Ecto neural progenitor cell (in vitro differentiated cells): Measurements from ENCODE around the gene BRIP1.
"Not testable (repeated sequence)": the region's sequence is repeated elsewhere in the genome, so short reads cannot be mapped to it uniquely, and the experiment has no call there.

Experiments used
- DNase-seq: peaks from one replicate; pipeline ENCODE4 v3.0.0-alpha.2; 2018; ENCODE audit warnings: low spot score

BRIP1 gene

DNA sequence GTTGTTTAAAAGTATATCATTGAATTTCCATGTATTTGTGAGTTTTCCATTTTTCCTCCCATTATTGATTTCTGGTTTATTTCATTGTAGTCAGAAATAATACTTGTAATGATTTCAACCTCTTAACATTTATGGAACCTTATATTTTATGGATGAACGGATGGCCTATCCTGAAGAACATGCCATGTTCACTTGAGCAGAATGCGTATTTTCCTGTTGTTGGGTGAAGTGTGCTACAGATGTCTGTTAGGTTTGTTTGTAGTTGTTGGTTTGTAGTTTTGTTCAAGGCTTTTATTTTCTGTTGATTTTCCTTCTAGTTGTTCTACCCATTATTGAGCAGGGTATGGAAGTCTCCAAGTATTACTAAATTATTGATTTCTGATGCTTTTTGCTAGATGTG is 165.1 kb downstream of the BRIP1 start:
- no peak for DNase-seq

- no peak for DNase-seq
Observed at GRCh38 chr17:61695779-61696337, 167.5 kb downstream of the BRIP1 start.

DNA sequence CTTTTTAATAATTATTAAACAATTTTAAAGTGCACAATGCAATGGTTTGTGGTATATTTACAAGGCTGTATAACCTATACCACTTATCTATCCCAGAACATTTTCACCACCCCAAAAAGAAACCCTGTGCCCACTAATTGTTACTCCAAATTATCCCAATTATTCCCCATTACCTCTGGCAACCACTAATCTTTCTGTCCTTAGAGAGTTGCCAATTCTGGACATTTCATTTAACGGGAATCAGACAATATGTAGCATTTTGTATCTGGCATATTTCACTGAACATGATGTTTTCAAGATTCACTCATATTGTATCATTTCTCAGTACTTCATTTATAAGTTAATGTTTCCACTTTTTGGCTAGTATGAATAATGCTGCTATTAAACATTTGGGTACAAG is 169.2 kb downstream of the BRIP1 start:
- DNase-seq: no peak

DNA sequence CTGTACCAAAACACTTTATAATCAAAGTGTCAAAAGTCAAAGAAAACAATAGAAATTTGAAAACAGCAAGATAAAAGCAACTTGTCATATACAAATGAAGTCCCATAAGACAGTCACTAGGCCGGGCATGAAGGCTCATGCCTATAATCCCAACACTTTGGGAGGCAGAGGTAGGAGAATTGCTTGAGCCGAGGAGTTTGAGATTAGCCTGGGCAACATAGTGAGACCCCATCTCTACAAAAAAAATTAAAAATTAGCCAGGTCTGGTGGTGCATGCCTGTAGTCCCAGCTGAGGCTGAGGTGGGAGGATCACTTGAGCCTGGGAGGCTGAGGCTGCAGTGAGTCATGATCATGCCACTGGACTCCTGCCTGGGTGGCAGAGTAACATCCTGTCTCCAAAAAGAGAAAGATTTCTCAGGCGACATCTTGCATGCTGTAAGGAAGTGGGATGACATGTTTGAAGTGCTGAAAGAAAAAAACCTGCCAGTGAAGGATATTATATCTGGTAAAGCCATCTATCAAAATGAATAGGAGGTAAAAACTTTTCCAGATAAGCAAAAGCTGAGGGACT is 173.6 kb downstream of the BRIP1 start:
- no peak for DNase-seq

- DNase-seq: no peak
Observed at GRCh38 chr17:61687769-61688168, 175.6 kb downstream of the BRIP1 start.

- DNase-seq: no peak
Observed at GRCh38 chr17:61686113-61686512, 177.2 kb downstream of the BRIP1 start.

- DNase-seq: no peak
Observed at GRCh38 chr17:61684818-61685217, 178.5 kb downstream of the BRIP1 start.

- no peak for DNase-seq
Observed at GRCh38 chr17:61684172-61684571, 179.2 kb downstream of the BRIP1 start.

DNA sequence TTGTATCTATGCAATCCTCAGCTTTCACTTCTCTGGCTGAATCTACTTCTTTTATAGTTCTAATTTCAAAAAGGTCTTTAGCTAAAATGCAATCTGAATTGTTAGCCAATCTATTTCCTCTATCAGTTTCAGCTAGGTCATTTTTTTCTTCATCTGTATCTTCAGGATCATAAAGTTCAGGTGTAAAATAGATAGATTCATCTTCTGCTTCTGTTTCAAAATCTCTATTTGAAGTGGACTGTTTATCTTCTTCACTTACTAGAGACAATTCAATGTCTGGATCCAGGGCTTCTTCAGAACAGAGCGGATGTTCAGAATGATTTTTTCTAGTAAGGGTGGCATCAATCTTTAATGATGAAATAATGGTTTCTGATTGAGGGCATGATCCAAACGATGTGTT is 179.9 kb downstream of the BRIP1 start:
- DNase-seq: no peak

- no peak for DNase-seq
Observed at GRCh38 chr17:61680921-61681320, 182.4 kb downstream of the BRIP1 start.

DNA sequence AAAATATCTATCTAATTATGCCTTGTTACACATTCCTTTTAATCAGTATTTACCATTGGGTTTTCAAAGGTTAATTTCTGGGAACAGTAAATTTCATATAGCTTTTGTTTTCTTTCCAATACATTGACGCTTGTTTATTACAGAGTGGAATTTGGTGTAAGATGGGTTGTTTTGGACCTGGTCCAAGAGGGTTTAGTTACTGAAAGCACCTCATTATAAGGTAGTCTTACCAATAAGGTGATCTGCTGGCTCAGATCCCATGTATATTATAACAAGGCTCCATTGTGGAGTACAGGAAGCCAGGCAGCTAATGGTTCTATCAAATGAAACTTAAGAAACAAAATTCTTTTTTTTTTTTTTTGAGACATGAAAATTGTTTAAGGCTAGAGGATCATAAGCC is 185.0 kb downstream of the BRIP1 start:
- DNase-seq: no peak

DNA sequence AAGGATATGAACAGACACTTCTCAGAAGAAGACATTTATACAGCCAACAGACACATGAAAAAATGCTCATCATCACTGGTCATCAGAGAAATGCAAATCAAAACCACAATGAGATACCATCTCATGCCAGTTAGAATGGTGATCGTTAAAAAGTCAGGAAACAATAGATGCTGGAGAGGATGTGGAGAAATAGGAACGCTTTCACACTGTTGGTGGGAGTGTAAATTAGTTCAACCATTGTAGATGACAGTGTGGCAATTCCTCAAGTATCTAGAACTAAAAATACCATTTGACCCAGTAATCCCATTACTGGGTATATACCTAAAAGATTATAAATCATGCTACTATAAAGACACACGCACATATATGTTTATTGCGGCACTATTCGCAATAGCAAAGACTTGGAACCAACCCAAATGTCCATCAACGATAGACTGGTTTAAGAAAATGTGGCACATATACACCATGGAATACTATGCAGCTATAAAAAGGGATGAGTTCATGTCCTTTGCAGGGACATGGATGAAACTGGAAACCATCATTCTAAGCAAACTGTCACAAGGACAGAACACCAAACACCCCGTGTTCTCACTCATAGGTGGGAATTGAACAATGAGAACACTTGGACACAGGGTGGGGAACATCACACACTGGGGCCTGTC is 186.0 kb downstream of the BRIP1 start:
- DNase-seq: not testable (repeated sequence)

DNA sequence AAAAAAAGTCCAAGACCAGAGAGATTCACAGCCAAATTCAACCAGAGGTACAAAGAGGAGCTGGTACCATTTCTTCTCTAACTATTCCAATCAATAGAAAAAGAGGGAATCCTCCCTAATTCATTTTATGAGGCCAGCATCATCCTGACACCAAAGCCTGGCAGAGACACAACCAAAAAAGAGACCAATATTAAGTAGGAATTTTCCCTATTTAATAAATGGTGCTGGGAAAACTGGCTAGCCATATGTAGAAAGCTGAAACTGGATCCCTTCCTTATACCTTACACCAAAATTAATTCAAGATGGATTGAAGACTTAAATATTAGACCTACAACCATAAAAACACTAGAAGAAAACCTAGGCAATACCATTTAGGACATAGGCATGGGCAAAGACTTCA is 186.8 kb downstream of the BRIP1 start:
- not testable (repeated sequence) for DNase-seq

DNA sequence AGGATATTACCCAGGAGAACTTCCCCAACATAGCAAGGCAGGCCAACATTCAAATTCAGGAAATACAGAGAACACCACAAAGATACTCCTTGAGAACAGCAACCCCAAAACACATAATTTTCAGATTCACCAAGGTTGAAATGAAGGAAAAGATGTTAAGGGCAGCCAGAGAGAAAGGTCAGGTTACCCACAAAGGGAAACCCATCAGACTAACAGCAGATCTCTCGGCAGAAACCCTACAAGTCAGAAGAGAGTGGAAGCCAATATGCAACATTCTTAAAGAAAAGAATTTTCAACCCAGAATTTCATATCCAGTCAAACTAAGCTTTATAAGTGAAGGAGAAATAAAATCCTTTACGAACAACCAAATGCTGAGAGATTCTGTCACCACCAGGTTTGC is 188.7 kb downstream of the BRIP1 start:
- not testable (repeated sequence) for DNase-seq

DNA sequence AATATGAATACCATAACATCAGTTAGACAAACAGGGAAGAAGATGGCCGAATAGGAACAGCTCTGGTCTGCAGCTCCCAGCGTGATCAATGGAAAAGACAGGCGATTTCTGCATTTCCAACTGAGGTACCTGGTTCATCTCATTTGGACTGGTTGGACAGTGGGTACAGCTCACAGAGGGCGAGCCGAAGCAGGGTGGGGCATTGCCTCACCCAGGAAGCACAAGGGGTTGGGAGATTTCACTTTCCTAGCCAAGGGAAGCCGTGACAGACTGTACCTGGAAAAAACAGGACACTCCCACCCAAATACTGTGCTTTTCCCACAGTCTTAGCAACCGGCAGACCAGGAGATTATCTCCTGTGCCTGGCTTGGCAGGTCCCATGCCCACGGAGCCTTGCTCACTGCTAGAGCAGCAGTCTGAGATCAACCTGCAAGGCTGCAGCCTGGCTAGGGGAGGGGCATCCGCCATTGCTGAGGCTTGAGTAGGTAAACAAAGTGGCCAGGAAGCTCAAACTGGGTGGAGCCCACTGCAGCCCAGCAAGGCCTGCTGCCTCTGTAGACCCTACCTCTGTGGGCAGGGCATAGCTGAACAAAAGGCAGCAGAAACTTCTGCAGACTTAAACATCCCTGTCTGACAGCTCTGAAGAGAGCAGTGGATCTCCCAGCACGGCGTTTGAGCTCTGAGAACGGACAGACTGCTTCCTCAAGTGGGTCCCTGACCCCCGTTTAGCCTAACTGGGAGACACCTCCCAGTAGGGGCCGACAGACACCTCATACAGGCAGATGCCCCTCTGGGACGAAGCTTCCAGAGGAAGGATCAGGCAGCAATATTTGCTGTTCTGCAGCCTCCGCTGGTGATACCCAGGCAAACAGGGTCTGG is 190.1 kb downstream of the BRIP1 start:
- not testable (repeated sequence) for DNase-seq

DNA sequence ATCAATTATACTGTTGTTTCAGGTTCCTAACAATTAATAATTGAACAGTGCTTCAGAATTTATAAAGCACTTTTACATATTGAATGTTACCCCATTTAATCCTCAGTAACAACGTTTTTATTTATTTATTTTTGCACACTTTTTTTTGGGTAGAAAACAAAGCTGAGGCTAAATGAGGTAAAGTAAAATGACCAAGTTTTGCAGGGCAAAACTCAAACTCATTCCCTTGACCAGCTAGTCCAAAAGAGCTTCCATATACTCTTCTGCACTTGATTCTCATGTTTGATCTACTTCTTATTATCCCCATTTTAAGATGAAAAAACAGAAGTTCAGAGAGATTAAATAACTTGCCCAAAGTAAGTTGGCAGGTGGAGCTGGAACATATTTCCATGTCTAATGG is 191.2 kb downstream of the BRIP1 start:
- no peak for DNase-seq

DNA sequence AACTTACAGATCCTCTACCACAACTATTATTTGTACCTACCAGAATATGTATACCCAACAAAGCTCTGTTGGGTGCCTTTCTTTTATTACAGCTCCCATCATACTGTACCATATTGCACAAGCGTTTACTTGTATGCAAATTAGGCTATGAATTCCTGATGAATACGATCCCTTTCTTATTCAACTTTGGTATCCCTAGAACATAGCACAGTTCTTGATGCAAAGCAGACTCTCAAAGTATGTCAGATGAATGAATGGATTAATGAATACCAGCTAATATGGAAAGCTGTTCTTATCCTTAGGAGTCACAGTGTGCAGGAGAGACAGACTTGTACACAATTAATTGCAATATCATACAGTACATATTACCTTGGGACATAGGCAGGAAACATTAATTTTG is 192.6 kb downstream of the BRIP1 start:
- no peak for DNase-seq

- DNase-seq: no peak
Observed at GRCh38 chr17:61669522-61669921, 193.8 kb downstream of the BRIP1 start.

GRCh38 chr17:61668486-61668885 is 194.8 kb downstream of the BRIP1 start:
- DNase-seq: no peak

- not testable (repeated sequence) for DNase-seq
Observed at GRCh38 chr17:61666406-61667088, 196.8 kb downstream of the BRIP1 start.

DNA sequence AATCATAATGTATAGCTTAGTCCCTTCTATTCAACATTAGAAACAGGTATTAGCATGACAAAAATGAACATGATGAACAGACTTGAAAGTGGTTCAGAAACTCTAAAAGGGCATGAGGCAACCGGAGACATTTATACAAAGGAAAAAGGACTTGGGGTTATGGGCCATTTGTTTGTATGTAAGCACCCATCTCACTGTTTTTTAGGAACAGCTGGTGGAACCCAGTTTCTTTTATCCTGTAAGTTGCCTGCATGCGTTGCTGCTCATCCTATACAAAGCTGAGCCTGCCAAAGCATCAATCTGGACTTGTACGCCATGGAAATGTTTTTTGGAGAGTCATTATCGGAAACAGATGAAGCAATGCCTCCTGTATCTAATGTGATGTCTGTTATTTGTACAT is 200.0 kb downstream of the BRIP1 start:
- no peak for DNase-seq

DNA sequence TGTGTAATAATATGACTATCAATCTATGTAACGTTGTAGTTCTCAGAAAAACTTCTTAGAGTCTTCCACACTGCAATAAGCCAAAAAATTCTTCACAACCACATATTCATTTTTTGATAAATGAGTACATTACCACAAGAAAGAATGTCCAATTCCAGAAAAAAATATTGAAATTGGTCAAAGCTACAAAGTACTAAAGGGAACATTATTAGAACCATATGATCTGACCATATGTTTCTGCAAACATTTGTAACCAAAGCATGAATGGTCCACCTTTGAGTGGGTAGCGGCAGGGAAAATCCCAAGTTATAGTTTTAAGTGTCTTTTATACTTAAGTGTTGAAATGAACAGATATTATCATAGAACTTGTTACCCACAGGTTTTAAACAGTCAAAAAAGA is 200.6 kb downstream of the BRIP1 start:
- no peak for DNase-seq
